DMS 273 (cell line): ENCODE results near the gene MSMO1.

Experiments used
- DNase-seq: peaks from one replicate; lab custom pipeline; 2025; ENCODE audit not compliant: unreplicated experiment; lab: John Stamatoyannopoulos, UW

Gene MSMO1

DNA sequence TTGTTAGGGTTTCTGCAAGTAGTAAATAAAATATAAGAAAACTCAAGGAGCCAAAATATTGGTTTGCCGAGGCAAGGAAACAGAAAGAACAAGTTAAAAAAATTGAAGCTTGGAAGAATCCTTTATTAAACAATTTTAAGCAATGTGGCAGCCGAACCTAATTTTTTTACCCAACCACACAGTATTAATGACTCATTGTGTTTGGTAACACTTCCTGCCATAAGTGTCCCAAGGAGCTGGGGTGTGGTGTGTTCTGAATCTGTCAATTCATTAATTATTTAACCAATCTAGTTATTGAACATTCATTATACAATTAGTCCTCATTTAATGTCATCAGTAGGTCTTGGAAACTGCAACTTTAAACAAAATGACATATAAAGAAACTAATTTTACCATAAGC, 32.0 kb downstream of the MSMO1 start:
- DNase-seq, result no peak

DNA sequence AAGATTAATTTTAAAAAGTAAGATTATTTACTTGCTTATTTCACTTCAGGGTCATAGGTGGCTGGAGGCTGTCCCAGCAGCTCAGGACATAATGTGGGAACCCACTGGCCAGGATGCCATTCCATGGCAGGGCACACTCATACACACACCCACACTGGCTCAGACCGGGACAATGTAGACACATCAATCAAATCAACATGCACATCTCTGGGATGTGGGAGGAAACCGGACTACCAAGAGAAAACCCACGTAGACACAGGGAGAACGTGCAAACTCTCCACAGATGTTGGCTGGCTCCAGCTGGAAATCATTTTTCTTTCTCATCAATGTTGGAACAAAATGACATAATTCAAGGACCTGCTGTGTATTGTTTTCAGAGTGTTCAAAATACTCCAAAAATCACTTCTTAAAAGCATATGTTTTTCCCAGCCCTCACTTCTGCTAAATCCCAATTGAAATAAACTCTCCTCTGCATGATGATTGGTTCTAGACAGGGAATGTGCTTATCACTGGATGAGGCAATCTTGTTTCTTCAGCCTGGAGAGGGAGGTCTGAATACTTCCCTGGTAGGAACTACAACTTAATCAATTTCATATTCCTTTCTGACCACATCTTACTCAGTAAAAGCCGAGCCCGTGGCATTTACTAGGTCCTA, 32.7 kb downstream of the MSMO1 start:
- DNase-seq, result no peak

DNA sequence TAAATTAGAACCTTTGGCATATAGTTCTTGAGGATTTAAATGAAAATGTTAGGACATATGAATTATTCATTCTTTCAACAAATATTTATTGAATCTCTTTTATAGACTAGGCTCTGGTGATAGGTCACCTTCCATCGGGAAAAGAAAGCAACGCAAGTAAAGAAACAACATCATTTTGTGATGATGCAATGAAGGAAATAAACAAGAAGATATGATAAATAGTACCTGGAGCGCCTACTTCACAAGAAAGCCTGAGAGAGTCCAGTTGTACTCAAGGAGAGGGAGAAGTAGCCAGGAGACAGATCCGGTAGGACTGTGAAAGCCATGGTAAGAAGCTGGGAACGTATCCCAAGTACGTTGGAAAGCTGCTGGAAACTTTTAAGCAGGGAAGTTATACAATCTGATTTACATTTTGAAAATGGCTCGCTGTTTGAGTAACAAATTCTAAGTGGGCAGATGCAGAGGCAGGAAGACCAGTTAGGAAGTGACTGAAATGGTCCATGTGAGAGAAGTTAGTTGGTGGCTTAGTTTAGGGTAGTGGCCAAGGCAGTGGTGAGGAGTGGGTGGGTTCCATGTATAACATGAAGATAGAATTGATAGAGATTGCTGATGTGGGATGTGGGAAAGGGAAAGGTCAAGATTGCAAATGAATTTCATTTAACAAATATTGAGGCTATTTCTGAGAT, 33.7 kb downstream of the MSMO1 start:
- DNase-seq, result no peak

DNA sequence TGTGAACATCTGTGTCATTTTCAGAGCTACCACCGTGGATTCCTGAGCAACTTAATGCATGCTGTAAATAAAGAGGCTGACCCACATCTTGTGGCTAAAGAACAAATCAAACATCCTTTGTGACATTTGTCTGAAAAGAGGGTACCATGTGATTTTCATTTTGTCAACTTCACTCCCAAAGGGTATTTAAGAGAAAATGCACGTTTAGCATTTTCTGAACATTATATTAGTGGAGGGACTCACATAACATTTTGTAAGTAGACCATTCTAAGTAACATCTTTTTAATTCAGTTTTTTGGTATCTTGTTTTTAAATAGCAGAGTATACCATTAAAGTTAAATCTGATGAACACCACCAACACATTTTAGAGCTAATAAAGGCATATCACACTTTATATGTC, 34.3 kb downstream of the MSMO1 start:
- no peak for DNase-seq

DNA sequence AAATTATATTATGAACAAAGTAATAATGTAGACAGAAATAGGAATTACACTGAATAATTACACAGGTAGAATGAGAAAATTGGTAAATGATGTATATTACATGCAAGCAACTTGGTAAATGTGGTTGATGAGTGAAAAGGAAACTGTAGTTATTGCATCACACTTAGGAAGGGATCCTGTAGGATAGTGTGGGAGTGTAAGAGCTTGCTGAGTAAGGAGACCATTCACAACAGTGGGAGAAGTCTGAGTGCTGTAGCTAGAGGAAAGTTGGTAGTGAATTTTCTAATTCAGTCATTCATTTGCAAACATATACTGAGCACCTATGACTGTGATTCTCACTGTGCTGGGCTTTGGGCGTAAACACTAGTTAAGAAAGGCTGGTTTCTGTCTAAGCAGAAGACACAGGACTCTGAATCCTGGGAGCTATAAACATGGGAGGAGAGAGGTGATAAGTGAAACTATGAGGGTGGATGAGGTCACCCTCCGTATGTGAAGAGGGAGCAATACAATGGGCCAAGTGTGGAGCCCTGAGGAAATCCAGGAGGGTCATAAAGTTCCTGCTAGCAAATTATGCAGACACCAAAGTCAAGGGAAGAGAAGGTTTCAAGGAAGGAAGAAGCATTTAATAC, 37.1 kb downstream of the MSMO1 start:
- DNase-seq, result no peak

DNA sequence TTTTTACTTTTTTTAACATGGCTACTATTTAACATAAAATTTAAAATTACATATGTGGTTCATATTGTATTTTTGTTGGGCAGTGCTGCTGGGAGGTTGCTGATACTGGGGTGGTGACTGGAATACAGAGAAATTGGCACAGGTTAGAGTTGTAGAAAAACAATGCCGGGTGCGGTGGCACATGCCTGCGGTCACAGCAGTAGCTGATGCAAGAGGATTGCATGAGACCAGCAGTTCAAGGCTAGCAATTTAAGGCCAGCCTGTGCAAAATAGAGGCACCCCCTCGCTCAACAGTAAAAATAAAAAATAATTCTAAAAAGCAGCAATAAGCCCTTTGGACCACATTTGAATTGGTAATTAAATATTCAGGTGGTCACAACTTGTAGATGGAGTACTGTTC, 39.6 kb downstream of the MSMO1 start:
- no peak for DNase-seq

DNA sequence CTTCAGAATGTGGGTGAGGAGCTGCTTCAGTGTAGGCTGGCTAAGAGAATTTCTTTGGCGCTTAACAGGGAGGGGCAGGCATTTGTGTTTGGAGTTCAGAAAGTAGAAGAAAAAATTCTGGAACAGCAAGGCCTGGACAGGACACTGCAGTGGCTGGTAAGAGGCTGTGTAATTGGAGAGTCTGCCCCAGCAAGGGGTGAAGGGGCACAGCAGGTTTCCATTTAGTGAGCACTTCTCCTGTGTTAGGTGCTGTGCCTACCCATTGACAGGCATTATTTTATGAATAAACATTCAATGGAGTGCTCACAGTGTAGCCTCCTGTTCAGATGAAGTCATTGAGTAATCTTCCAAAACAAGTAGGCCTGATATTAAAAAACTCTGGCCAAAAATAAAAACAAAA, 40.6 kb downstream of the MSMO1 start:
- DNase-seq, result no peak

DNA sequence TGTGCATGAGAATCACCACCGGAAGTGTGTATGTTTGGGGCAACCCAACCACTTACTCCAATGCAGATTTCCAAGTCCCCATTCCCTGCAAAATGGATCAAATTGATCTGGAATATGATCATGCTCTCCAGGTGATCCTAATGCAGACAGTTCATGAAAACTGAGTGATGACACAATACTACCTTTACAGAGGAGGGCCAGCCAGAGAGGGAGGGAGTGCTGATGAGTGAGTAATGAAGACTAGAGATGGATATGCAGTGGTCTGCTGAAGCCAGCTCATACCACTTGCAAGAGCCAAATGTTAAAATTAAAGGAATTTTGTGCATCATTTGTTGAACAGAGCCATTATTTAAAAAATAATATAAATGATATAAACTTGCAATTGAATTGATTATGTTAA, 41.1 kb downstream of the MSMO1 start:
- DNase-seq, result no peak

DNA sequence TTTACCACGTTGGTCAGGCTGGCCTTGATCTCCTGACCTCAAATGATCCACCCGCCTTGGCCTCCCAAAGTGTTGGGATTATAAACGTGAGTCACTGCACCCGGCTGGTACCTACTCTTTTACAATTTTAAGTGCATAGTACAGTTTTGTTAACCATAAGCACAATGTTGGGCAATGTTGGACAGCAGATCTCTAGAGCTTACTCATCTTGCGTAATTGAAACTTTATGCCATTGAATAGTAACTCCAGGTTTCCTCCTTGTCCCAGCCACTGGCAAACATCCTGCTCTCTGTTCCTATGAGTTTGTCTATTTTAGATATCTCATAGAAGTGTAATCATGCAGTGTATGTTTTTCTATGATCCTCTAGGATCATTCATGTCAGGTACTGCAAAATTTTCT, 42.1 kb downstream of the MSMO1 start:
- DNase-seq, result no peak

DNA sequence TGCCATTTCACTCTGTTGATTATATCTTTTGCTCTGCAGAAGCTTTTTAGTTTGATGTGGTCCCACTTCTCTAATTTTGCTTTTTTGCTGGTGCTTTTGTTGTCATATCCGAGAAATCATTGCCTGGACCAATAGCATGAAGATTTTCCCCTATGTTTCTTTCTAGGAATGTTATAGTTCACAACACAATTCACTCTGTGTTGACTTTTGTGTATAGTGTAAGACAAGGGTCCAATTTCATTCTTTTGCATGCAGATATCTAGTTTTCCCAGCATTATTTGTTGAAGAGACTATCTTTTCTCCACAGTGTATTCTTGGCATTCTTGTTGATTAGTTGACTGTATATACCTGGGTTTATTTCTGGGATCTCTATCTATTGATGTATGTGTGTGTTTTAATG, 43.1 kb downstream of the MSMO1 start:
- no peak for DNase-seq

DNA sequence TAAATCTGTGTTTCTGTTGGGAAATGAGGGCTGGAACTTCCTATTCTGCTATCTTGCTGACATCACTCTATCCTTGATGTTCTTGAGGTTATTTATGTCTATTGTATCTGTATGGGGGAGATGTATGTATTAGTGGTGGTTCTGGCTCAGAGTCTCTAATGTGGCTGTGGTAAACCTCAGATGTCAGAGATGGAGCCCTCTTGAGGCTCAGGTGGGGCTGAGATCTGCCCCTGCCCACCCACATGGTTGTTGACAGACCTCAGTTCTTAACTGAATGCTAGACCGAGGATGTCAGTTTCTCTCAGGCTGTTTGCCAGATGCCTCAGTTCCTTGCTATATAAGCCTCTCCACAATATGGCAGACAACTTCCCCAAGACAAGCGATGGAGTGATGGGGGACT, 48.0 kb downstream of the MSMO1 start:
- no peak for DNase-seq

DNA sequence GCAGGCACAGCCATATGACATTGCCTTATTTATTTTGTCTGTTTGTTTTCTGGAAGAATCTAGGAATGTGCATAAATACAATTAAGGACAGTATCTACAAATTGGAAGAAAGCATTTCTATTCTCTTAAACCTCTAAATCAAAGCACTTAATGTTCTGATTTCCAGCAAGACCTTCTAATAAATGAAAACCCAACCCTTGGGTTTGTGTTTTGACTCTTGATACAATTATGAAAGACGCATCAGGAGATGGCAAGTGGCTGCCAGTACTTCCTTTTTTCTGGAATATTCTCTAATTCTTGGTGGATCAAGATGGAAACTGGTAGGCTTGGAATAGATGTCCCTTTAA, 50.9 kb downstream of the MSMO1 start:
- no peak for DNase-seq

DNA sequence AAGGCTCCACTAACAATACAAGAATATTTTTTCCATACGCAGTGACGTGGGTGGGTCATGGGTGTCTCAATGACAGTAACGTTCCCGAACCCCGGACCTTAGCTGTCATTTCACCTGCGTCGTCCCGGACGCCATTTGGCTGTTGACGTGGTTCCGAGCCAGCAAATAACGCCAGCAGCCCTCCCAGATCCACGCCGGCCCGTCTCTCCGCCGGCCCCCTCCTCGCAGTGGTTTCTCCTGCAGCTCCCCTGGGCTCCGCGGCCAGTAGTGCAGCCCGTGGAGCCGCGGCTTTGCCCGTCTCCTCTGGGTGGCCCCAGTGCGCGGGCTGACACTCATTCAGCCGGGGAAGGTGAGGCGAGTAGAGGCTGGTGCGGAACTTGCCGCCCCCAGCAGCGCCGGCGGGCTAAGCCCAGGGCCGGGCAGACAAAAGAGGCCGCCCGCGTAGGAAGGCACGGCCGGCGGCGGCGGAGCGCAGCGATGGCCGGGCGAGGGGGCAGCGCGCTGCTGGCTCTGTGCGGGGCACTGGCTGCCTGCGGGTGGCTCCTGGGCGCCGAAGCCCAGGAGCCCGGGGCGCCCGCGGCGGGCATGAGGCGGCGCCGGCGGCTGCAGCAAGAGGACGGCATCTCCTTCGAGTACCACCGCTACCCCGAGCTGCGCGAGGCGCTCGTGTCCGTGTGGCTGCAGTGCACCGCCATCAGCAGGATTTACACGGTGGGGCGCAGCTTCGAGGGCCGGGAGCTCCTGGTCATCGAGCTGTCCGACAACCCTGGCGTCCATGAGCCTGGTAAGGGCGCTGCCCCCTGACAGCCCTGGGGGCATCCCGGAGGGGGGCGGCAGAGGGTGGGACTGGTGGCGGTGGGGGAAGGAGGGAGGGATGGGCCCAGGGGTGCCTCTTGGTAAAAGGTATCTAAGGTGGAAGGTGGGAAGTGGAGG, 51.5 kb downstream of the MSMO1 start, which contains the start of gene CPE:
Gene CPE, plus strand, starts transcription at position 264 of the 933 bp plus-strand sequence. Its CDS starts 214 bp downstream, at position 478.
- peak; percentile 92 for DNase-seq

DNA sequence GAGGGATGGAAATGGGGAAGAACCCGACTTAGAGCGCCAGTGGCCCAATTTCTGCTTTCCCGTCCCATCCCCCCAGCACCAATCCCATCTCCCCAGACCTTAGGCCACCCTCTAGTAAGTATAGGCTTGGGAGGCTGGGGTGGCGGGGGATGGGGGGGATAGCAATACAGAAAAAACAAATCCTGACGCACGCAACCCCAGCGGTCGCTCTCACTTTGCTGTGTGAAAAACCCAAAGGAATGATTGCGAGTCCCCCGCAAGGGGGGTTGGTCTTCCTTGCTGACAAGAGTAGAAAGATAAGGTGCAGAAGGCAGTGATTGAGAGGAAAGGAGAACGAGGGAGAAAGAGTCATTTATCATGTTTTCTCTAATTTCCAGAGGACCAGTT, 52.2 kb downstream of the MSMO1 start:
- peak; percentile 75 for DNase-seq

DNA sequence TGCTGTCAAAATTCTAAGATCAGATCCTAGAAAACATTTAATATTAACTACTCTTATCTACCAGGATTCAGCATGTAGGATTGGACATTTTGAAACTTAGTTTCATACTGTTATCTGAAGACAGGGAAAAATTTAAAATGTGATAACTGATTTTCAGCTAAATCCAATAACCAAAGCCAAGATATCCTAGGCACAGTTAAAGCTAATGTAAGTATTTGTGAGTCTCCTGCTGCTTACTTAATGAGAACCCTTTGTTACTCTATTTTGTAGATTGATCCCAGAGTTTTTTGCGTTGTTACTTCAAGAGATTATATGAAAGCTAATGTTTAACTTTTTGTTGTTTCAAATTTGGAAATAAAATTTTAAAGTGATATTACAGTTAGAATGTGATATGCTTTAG, 53.3 kb downstream of the MSMO1 start:
- DNase-seq, result no peak

DNA sequence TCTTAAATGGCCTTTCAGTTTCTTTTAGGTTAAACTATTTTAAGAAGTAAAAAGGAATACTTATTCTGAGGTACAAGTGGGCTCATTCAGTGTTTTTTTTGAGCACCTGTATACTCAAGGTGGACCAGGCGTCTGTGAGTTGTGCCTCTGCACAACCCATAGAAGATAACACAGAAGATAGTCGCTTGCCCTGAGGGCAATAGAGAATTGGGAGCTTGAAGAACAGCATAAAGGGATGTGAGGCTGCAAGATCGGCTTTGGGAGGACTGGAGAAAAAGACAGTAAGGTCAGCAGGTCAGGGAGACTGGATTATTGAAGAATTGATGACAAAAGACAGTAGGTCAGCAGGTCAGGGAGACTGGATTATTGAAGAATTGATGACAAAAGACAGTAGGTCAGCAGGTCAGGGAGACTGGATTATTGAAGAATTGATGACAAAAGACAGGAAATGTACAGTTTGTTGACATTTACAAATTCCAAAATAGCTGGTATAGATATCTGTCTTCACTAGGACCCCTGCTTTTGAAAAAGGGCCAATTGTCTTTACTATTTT, 54.4 kb downstream of the MSMO1 start:
- peak; percentile 45 for DNase-seq

DNA sequence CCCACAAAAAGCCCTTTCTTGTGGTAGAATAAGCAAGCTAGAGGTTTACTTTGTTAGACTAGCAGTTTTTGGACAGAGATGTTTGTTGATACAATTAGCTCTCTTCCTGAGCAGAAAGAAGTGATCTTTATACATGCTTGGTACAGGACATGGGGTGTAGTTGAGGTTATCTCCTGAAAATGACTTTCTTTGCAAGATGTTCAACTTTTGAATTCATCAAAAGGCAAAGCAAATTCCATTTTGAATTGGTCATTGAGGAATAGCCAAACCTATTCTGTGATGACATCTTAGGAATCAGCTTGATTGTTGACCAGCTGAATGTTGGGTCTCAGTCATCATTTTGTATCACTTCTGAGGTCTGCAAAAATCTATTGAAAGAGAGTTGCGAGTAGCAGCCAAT, 55.2 kb downstream of the MSMO1 start:
- no peak for DNase-seq

DNA sequence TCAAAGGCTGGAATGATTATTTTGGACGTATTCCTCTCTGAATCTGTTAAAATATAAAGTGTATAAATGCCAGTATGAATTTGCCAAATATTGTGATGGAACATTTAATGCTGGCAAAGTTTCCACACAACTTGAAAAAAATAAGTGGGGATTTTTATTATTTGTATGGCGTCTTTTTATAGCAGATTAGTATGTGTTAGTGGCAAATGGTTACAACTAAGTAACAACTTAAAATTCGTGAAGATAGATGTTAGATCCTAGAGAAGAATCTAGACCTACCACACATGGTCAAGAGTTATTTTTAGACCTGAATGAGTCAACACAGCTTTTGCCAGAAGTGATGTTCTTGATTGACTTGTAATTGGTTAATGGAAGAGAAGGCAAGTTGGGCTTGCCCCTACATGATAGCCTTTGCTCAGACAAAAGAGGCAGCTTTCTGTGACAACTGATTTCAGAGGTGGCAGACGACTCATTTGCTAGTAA, 56.2 kb downstream of the MSMO1 start:
- peak; percentile 88 for DNase-seq

DNA sequence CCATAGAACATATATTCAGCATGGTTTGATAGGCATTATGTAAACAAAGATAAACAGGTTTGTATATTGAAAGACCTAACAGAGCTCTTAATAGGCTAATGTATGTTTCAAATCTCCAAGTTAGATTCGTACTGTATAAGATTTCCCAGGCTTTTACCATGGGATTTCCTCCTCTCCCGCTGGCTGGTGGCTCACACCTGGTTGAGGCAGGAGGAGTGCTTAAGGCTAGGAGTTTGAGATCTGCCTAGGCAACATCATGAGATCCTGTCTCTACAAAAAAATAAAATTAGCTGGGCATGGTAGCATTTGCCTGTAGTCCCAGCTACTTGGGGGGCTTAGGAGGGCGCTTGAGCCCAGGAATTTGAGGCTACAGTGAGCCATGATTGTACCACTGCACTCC, 56.7 kb downstream of the MSMO1 start:
- peak; percentile 62 for DNase-seq

DNA sequence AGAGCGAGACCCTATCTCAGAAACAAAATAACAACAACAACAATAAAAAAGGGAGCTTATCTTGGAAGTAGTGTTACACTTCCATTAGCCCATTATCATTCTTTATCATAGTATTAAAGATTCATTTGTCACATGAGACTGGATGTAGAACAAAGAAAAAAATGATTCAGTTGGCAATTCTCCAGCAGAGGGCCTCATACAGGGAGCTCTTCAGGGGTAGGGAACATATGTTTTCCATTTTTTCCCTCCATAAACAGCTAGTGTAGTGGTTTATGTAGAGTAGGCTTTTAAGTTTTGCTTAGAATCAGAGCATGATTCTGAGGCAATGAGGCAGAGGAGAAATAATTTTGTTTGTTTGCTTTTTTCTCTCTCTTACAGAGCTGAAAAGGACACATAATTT, 57.1 kb downstream of the MSMO1 start:
- peak; percentile 86 for DNase-seq

DNA sequence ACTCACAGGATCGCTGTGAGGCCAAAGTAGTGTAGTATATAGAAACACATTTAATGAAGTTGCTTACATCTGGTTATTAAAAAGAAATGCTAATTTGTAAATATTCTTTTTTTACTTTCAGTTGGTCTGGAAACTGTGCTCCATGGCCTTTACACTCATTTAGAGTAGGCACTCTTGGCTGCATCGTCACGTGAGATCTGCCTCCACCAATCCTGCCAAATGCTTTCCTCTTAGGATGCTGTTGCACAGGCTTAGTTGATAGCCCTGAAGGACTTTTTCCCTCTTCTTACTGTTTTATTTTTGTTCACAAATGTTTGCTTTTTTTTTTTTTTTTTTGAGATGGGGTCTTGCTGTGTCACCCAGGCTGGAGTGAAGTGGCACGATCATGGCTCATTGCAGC, 57.7 kb downstream of the MSMO1 start:
- peak; percentile 55 for DNase-seq
